ENCODE data around the gene ECEL1. TPM values are rescaled to one million over a fixed set of nuclear protein-coding genes. Genes with fewer than 3 reads are reported as not detected.
A peak's percentile ranks its signal among the peaks of the same experiment; 100 is the strongest.
"Not testable (repeated sequence)": the region's sequence is repeated elsewhere in the genome, so short reads cannot be mapped to it uniquely, and the experiment has no call there.

The ECEL1 gene
- total RNA-seq (2014; rRNA removed; shearing (Covaris generic)): not detected in 2 replicates

DNA sequence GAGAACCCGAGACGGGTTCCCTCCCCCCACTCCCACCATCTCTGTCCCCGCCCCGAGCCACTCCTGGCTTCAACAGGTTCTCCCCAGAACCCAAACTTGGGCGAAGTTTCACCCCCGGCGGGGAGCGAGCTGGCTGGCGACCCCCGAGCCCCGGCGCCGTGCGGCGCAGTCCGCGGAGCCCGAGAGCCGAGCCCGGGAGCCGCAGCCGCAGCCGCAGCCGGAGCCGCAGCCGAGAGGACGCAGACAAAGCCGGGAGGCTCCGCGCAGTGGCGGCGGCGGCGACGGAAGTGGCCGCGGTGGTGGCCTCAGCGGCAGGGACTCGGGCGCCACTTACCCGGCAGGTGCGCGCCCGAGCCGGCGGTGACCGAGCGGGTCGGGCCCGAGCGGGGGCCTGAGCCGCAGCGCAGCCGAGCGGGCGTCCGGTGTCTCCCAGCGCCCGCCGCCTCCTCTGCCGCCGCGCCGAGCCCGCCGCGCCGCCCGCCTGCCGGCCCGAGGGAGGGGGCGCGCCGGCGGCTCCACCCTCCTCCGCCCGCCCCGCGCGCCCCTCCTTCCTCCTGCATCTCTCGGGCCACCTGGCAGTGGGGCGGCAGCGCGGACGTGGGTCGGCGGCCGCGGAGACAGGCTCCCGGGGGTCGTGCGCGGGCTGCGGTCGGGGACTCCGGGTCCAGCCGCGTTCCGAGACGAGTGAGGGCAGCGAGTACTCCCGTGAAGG, at the start of gene ECEL1:
Gene ECEL1, minus strand, starts transcription at position 450 of the 712 bp plus-strand sequence. CDS start 1,181 bp downstream, outside the sequence.
- DNase-seq (ENCODE audit: low spot score): no peak

DNA sequence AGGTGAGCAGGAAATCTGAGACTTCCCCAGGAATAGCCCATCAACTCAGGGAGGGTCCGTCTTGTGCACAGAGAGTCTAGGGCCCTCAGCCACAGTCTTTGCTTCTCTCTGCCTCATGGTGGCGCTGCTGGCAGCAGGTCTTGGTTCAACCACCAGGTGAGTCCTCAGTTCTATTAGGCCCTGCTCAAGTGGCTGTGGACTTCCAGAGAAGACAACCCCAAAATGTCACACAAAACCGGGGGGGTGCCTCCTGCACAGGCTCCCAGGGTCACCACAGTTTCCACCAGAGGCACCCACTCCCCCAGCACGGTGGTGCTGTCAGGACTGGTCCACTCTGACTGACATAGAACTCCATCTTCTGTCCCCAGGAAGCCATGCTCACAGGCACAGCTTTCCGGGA, 49.4 kb upstream of the ECEL1 start:
- DNase-seq (ENCODE audit: low spot score): peak; percentile 56

GRCh38 chr2:232535761-232536530, 48.3 kb upstream of the ECEL1 start:
- DNase-seq (ENCODE audit: low spot score): no peak

DNA sequence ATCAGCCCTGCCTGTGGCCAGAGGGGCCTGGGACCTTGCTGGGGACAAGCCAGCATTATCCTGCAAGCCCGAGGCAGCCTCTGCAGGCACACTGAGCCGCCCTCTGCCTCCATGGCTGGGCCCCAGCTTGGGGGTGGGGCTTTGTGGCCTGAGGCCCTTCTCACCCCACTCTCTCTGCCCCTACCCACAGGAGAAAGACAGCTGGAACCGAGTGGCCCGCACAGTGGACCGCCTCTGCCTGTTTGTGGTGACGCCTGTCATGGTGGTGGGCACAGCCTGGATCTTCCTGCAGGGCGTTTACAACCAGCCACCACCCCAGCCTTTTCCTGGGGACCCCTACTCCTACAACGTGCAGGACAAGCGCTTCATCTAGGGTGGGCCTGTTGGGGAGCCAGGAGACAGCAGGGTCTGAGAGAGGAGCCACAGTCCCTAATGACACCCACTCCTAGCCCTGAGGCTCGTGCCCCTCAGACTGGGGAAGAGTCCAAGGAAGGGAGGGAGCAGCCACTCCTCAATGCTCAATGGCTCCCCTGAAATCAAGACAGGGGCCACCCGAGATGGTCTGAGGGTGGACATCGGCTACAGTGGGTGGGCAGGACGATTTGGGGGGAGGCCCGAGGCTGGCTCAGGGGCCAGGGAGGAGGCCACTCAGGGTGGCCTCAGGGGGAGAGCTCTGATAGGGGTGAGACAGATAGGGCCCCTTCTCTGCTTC, 47.5 kb upstream of the ECEL1 start:
- no peak for DNase-seq (ENCODE audit: low spot score)

- no peak for DNase-seq (ENCODE audit: low spot score)
Observed at GRCh38 chr2:232533944-232534710, 46.5 kb upstream of the ECEL1 start.

GRCh38 chr2:232532821-232533220, 45.2 kb upstream of the ECEL1 start:
- not testable (repeated sequence) for DNase-seq (ENCODE audit: low spot score)

DNA sequence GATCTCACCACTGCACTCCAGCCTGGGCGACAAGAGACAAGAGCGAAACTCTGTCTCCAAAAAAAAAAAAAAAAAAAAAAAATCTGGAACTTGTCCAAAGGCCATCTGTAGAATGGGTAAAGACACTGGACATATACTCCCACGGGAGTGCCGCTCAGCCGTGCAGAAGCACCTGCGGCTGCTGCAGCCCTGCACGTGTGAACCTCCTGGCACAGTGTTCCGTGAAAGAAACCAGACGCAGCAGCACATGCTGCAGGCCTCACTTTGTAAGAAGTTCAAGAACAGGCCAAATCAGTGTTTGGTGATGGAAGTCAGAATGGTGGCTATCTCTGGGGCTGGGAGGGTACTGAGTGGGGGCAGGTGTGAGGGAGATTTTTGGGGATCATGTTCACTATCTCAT, 44.8 kb upstream of the ECEL1 start:
- DNase-seq (ENCODE audit: low spot score): no peak

GRCh38 chr2:232530626-232531260, 43.1 kb upstream of the ECEL1 start:
- no peak for DNase-seq (ENCODE audit: low spot score)

DNA sequence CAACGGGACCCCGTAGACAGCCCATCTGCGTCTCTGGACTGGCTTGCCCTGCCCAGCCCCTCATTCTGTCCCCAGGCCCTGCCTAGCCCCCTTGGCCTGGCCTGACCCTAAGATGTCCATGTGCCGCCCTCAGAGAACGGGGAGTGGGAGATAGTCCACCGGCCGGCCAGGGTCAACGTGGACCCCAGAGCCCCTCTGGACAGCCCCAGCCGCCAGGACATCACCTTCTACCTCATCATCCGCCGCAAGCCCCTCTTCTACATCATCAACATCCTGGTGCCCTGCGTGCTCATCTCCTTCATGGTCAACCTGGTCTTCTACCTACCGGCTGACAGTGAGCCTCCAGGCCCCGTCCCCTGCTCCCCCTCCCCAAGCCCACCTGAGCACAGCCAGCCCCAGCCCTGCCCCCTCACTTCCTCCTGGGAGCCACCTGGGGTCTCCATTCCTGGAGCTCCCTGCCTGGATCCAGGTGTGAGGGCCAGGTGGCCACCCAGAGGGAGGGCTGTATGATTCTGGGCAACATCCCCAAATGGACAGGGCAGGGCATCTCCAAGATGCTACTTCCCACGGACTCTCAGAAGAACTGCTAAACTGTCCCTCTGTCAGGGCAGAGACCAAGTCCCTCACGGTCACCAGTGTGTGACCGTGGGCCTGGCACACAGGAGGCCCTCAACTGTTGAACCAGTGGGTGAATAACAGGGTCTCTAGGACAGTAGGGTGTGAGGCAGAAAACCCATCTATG, 42.3 kb upstream of the ECEL1 start:
- no peak for DNase-seq (ENCODE audit: low spot score)

GRCh38 chr2:232528746-232529460, 41.3 kb upstream of the ECEL1 start:
- DNase-seq (ENCODE audit: low spot score): no peak

GRCh38 chr2:232527905-232528470, 40.4 kb upstream of the ECEL1 start:
- DNase-seq (ENCODE audit: low spot score): no peak

DNA sequence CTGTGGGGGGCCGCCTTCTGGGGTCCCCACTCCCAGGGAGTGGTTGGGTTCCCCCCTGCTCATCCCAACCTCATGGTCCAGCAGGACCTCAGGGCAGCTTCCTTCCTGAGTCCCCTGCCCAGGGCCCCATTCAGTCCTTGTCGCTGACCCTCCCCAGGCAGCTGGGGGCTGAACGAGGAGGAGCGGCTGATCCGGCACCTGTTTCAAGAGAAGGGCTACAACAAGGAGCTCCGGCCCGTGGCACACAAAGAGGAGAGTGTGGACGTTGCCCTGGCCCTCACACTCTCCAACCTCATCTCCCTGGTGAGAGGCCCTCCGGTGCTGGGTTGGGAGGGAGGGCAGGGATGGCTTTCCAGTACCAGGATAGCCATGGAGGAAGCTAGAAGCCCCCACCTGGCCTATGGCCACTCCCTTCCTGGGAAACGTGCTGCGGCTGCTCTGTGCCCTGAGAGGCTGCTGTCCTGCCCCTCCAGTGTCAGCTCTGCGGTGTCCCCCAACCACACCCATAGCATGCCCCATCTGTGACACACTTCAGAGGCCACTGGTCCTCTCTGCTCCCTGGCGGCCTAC, 38.8 kb upstream of the ECEL1 start:
- no peak for DNase-seq (ENCODE audit: low spot score)

- no peak for DNase-seq (ENCODE audit: low spot score)
Observed at GRCh38 chr2:232525791-232526371, 38.2 kb upstream of the ECEL1 start, which contains the start of gene CHRND. Gene CHRND (plus strand): TSS chr2:232526160. CDS start chr2:232526216, 56 bp downstream.

DNA sequence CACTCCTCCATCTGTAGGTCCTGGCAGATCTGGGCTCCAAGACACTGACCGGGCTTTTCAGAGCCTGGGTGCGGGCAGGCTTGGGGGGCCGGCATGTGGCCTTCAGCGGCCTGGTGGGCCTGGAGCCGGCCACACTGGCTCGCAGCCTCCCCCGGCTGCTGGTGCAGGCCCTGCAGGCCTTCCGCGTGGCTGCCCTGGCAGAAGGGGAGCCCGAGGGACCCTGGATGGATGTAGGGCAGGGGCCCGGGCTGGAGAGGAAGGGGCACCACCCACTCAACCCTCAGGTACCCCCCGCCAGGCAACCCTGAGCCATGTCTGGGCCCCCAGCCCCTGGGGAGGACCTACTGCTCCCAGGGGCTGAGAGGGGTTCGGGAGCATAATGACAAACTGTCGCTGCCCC, 37.6 kb upstream of the ECEL1 start:
- DNase-seq (ENCODE audit: low spot score): no peak

GRCh38 chr2:232524771-232525170, 37.1 kb upstream of the ECEL1 start:
- no peak for DNase-seq (ENCODE audit: low spot score)

GRCh38 chr2:232523682-232524597, 36.3 kb upstream of the ECEL1 start:
- no peak for DNase-seq (ENCODE audit: low spot score)

DNA sequence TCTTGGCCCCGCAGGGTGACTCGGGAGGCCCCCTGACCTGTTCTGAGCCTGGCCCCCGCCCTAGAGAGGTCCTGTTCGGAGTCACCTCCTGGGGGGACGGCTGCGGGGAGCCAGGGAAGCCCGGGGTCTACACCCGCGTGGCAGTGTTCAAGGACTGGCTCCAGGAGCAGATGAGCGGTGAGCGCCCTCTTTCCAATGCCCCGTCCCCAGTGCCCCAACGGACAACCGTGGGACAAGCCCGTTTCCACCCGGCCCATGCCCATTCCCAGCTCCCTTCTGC, 35.7 kb upstream of the ECEL1 start:
- no peak for DNase-seq (ENCODE audit: low spot score)
